Right cardiac atrium (tissue), 5 donors: ENCODE measurements around the gene PADI2. TPM values are rescaled to one million over a fixed set of nuclear protein-coding genes. Genes with fewer than 3 reads are reported as not detected.
A peak's percentile ranks its signal among the peaks of the same experiment; 100 is the strongest.

ENCODE experiments used
- ATAC-seq, 2 donors: fragments of 200-7000 bp; cut with Tn5 transposase; one replicate each; pipeline versions ENCODE4 v1.8.0 to v1.9.1; 2020; ENCODE audit warnings: moderate library complexity in 2 of 2, mild to moderate bottlenecking in 1 of 2
- DNase-seq, 3 donors: peaks; one replicate each; pipeline ENCODE4 v3.0.0-alpha.2; 2020
- H3K27ac ChIP-seq: one replicate; pipeline ENCODE4 v1.5.1; 2013; ENCODE audit warnings: mild to moderate bottlenecking, low read length, control low read depth, moderate library complexity
- H3K27me3 ChIP-seq: one replicate; pipeline ENCODE4 v1.6.1; 2013; ENCODE audit not compliant: control insufficient read depth, insufficient read depth
- H3K4me1 ChIP-seq: one replicate; pipeline ENCODE4 v1.6.1; 2013; ENCODE audit warnings: low read length; ENCODE audit not compliant: control insufficient read depth, insufficient read depth
- H3K4me3 ChIP-seq: one replicate; pipeline ENCODE4 v1.5.1; 2013; ENCODE audit warnings: low read length, control low read depth
- H3K9me3 ChIP-seq: one replicate; pipeline ENCODE4 v1.6.1; 2013; ENCODE audit warnings: low read length; ENCODE audit not compliant: control insufficient read depth
- WGBS: extraction: QIAGEN DNeasy Blood & Tissue Kit; methylation state at CpG from one replicate; pipeline ENCODE4 v1.1.7; 2013; 5-methylcytosine and 5-hydroxymethylcytosine counted together
- intact Hi-C, 4 donors: fragments of 100-400 bp; cut with DNase I; formaldehyde crosslinking; loops; one replicate each; pipeline versions ENCODE4 v1.11.0 to v1.14.0; 2022 to 2023
- polyA plus RNA-seq: library from polyadenylated mRNA; stranded (reverse); fragments of 200-250 nt; gene quantifications from one replicate; pipeline ENCODE4 v1.2.3, GENCODE V29; 2013
- total RNA-seq, 4 donors: library from RNA; stranded (reverse); fragmentation: NEBNext Ultra II Directional; extraction: Animal tissue kit (Norgen Biotek cat#: 25700); gene quantifications; one replicate each; pipeline ENCODE4 v1.2.1, GENCODE V29; 2021
- donor health status: healthy with polysubstance abuse.
- donor health status: DM: no; HTN: yes; CAD: no.
- donor health status: DM: no; HTN: no; CAD: no.
- donor health status: DM: no; HTN: yes; CAD: no; lungs with severe emphysema.
- donor health status: DM: yes; HTN: yes; CAD: no.

The PADI2 gene
- total and polyA plus RNA-seq, 5 donors, result 0.07 to 0.68 (median 0.25) TPM

- DNase-seq (no peak), ATAC-seq (no peak)
- WGBS, result 56% methylated on average over 6 of the region's 6 CpGs
- Histone ChIP-seq H3K4me1 (no peaks in the 10 kb centered on the region), H3K27me3 (no peaks in the 10 kb centered on the region), H3K27ac (no peak overlapping the region), H3K4me3 (no peak overlapping the region), H3K9me3 (no peaks in the 10 kb centered on the region)
- intact Hi-C loops, result loop anchor here in 1 of 4 donors (10.0 kb wide), 1 partner anchor 267 kb away; no protein-coding TSS in a partner anchor
These were observed 18.2 kb upstream of the PADI2 start for GRCh38 chr1:17137441-17137840.

- DNase-seq (no peak), ATAC-seq (no peak)
- 80% methylated on average over 8 of the region's 8 CpGs for WGBS
- H3K9me3 ChIP-seq, result no peaks in the 10 kb centered on the region
- no peaks in the 10 kb centered on the region for H3K4me1 ChIP-seq
- H3K27me3 ChIP-seq, result no peaks in the 10 kb centered on the region
- no peak overlapping the region for H3K4me3 ChIP-seq
- intact Hi-C loops, result loop anchor here in 1 of 4 donors (10.0 kb wide), 1 partner anchor 268 kb away; no protein-coding TSS in a partner anchor
- no peak overlapping the region for H3K27ac ChIP-seq
These were observed 17.7 kb upstream of the PADI2 start for GRCh38 chr1:17136936-17137335.

- no peak overlapping the region for H3K27ac ChIP-seq
- DNase-seq (no peak), ATAC-seq (no peak)
- no peak overlapping the region for H3K4me3 ChIP-seq
- no peaks in the 10 kb centered on the region for H3K4me1 ChIP-seq
- H3K9me3 ChIP-seq, result no peaks in the 10 kb centered on the region
- intact Hi-C loops, result loop anchor here in 1 of 4 donors (10.0 kb wide), 1 partner anchor 269 kb away; no protein-coding TSS in a partner anchor
- H3K27me3 ChIP-seq, result no peaks in the 10 kb centered on the region
- WGBS, result 87% methylated on average over 13 of the region's 13 CpGs
These were observed 16.9 kb upstream of the PADI2 start for GRCh38 chr1:17136145-17136544.

- WGBS, result 65% methylated on average over 5 of the region's 5 CpGs
- no peak for DNase-seq
These were observed 16.3 kb upstream of the PADI2 start for GRCh38 chr1:17135530-17135929.

GRCh38 chr1:17134724-17135123 is 15.5 kb upstream of the PADI2 start:
- Histone ChIP-seq H3K27me3 (no peaks in the 10 kb centered on the region), H3K9me3 (no peaks in the 10 kb centered on the region)

More at GRCh38 chr1:17135530-17135929, 16.3 kb upstream of the PADI2 start:
- H3K4me3 ChIP-seq, result no peak overlapping the region
- H3K9me3 ChIP-seq, result no peaks in the 10 kb centered on the region
- no peak for ATAC-seq
- no peak overlapping the region for H3K27ac ChIP-seq
- intact Hi-C loops, result loop anchor here in 1 of 4 donors (10.0 kb wide), 1 partner anchor 269 kb away; no protein-coding TSS in a partner anchor
- no peaks in the 10 kb centered on the region for H3K4me1 ChIP-seq
- H3K27me3 ChIP-seq, result no peaks in the 10 kb centered on the region

GRCh38 chr1:17134034-17134433 is 14.8 kb upstream of the PADI2 start:
- no peak for ATAC-seq
- intact Hi-C loops, result loop anchor here in 1 of 4 donors (10.0 kb wide), 1 partner anchor 271 kb away; no protein-coding TSS in a partner anchor
- Histone ChIP-seq H3K27me3 (no peaks in the 10 kb centered on the region), H3K9me3 (no peaks in the 10 kb centered on the region), H3K4me3 (no peak overlapping the region), H3K27ac (no peak overlapping the region), H3K4me1 (no peaks in the 10 kb centered on the region)
- 71% methylated on average over 4 of the region's 4 CpGs for WGBS
- no peak for DNase-seq

More at GRCh38 chr1:17134724-17135123, 15.5 kb upstream of the PADI2 start:
- no peak for ATAC-seq
- 97% methylated on average over 7 of the region's 7 CpGs for WGBS
- H3K4me1 ChIP-seq, result no peaks in the 10 kb centered on the region
- intact Hi-C loops, result loop anchor here in 1 of 4 donors (10.0 kb wide), 1 partner anchor 270 kb away; no protein-coding TSS in a partner anchor
- H3K4me3 ChIP-seq, result no peak overlapping the region
- no peak overlapping the region for H3K27ac ChIP-seq
- DNase-seq, result no peak

GRCh38 chr1:17130138-17130635 is 10.9 kb upstream of the PADI2 start:
- no peaks in the 10 kb centered on the region for H3K4me1 ChIP-seq
- H3K4me3 ChIP-seq, result no peak overlapping the region
- H3K9me3 ChIP-seq, result no peaks in the 10 kb centered on the region
- WGBS, result 74% methylated on average over 3 of the region's 3 CpGs
- H3K27me3 ChIP-seq, result no peaks in the 10 kb centered on the region
- intact Hi-C loops, result loop anchor here in 1 of 4 donors (10.0 kb wide), 1 partner anchor 275 kb away; no protein-coding TSS in a partner anchor
- DNase-seq, result no peak
- ATAC-seq, result no peak
- H3K27ac ChIP-seq, result no peak overlapping the region

GRCh38 chr1:17128361-17128760 is 9.1 kb upstream of the PADI2 start:
- H3K9me3 ChIP-seq, result no peaks in the 10 kb centered on the region
- intact Hi-C loops, result loop anchor here (5.0 to 10.0 kb wide), 4 partner anchors 109 to 279 kb away; no protein-coding TSS in a partner anchor
- H3K27ac ChIP-seq, result no peak overlapping the region
- WGBS, result 20% methylated on average over 5 of the region's 5 CpGs
- H3K4me1 ChIP-seq, result no peaks in the 10 kb centered on the region
- H3K27me3 ChIP-seq, result no peaks in the 10 kb centered on the region
- no peak for DNase-seq
- ATAC-seq, result peak; percentile 62 to 71
- H3K4me3 ChIP-seq, result no peak overlapping the region

- intact Hi-C loops, result loop anchor here (2.0 to 10.0 kb wide), 5 partner anchors 111 to 282 kb away; no protein-coding TSS in a partner anchor
- Histone ChIP-seq H3K4me1 (no peaks in the 10 kb centered on the region), H3K4me3 (no peak overlapping the region), H3K27me3 (no peaks in the 10 kb centered on the region), H3K9me3 (no peaks in the 10 kb centered on the region), H3K27ac (no peak overlapping the region)
- DNase-seq, result peak; percentile 86 to 95 (median 92)
- WGBS, result 14% methylated on average over 16 of the region's 16 CpGs
- peak; percentile 87 to 89 for ATAC-seq
These were observed 6.5 kb upstream of the PADI2 start for GRCh38 chr1:17125756-17126237.

GRCh38 chr1:17123196-17124045 is 4.2 kb upstream of the PADI2 start:
- ATAC-seq (no peak), DNase-seq (no peak)
- intact Hi-C loops, result loop anchor here in 3 of 4 donors (2.0 to 10.0 kb wide), 4 partner anchors 113 to 281 kb away; no protein-coding TSS in a partner anchor
- H3K27ac ChIP-seq, result no peak overlapping the region
- no peaks in the 10 kb centered on the region for H3K9me3 ChIP-seq
- H3K4me1 ChIP-seq, result no peaks in the 10 kb centered on the region
- H3K4me3 ChIP-seq, result no peak overlapping the region
- no peaks in the 10 kb centered on the region for H3K27me3 ChIP-seq
- WGBS, result 58% methylated on average over 14 of the region's 14 CpGs
